ENCODE measurements around the gene CEP152.

CEP152 gene

DNA sequence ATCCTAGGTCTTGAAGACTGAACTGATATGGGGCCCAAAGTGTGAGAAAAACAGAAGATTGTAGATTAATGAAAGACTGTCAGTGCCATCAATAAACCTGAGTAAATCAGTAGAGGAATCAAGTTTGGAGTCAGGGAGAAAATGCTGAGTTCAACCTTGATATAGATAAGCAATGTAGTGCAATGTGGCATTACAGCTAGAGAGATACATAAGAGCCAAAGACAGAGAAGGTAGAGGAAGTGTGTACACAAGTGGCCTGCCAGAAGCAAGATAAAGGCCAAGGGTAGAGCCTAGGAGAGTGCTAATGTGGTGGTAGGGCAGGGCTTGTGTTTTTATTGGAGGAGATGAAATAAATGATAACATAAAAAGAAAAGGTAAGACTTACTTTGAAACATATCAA, 41.1 kb upstream of the CEP152 start:
- no peaks in the 10 kb centered on the region for H3K9me3 ChIP-seq (ENCODE audit: control extremely low read depth in 1 of 5, control insufficient read depth in 4 of 5, insufficient read depth in 2 of 5, low read depth in 1 of 5, low read length in 4 of 5)
- no peak overlapping the region for H3K27ac ChIP-seq (ENCODE audit: insufficient read depth in 1 of 2, low read depth in 1 of 2, low read length in 2 of 2, poor library complexity in 1 of 2, severe bottlenecking in 2 of 2)
- ChIA-PET POLR2A (no interaction called here), CTCF (no interaction called here)
- no peak for DNase-seq
- H3K36me3 ChIP-seq (ENCODE audit: control insufficient read depth in 4 of 4, insufficient read depth in 4 of 4, low read length in 3 of 4): no peaks in the 10 kb centered on the region
- peaks cover 0 to 2% (median 0%) of the 10 kb centered on the region in 4 experiments for H3K4me1 ChIP-seq (ENCODE audit: control extremely low read depth in 1 of 4, control insufficient read depth in 4 of 4, insufficient read depth in 4 of 4, low read length in 3 of 4)
- no peak overlapping the region for H3K4me3 ChIP-seq (ENCODE audit: control insufficient read depth in 1 of 7, extremely low read depth in 1 of 7, insufficient read depth in 4 of 7, low read depth in 2 of 7, low read length in 6 of 7)
- H3K27me3 ChIP-seq (replicated peaks in 2 of 5; ENCODE audit: control insufficient read depth in 4 of 5, insufficient read depth in 5 of 5, low read length in 4 of 5): no peaks in the 10 kb centered on the region

DNA sequence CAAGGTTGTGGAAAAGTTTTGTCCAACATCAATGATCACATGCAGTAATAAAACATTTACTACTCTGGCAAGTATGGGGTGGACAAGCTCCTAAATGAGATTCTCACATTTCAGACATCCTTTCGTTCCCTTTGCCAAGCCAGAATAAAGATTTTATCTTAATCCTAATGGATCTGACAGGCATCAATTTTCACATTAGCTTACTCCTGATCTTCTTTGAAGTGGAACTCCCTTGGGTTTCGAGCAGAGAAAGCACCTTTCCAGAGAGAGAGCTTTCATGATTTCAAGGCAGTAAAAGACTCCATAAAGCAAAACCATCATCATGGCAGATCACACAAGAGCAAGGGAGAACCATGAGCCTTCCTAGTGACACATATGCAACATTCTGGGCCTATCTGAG, 39.8 kb upstream of the CEP152 start:
- CTCF ChIA-PET: no interaction called here
- WGBS (ENCODE audit: insufficient coverage): 100% methylated on average over 2 of the region's 2 CpGs
- POLR2A ChIA-PET: no interaction called here
- Histone ChIP-seq H3K4me3 (ENCODE audit: control insufficient read depth in 1 of 7, extremely low read depth in 1 of 7, insufficient read depth in 4 of 7, low read depth in 2 of 7, low read length in 6 of 7) (no peak overlapping the region), H3K36me3 (ENCODE audit: control insufficient read depth in 4 of 4, insufficient read depth in 4 of 4, low read length in 3 of 4) (no peaks in the 10 kb centered on the region), H3K9me3 (ENCODE audit: control extremely low read depth in 1 of 5, control insufficient read depth in 4 of 5, insufficient read depth in 2 of 5, low read depth in 1 of 5, low read length in 4 of 5) (no peaks in the 10 kb centered on the region), H3K4me1 (ENCODE audit: control extremely low read depth in 1 of 4, control insufficient read depth in 4 of 4, insufficient read depth in 4 of 4, low read length in 3 of 4) (peaks cover 0 to 2% (median 0%) of the 10 kb centered on the region in 4 experiments), H3K27me3 (replicated peaks in 2 of 5; ENCODE audit: control insufficient read depth in 4 of 5, insufficient read depth in 5 of 5, low read length in 4 of 5) (no peaks in the 10 kb centered on the region), H3K27ac (ENCODE audit: insufficient read depth in 1 of 2, low read depth in 1 of 2, low read length in 2 of 2, poor library complexity in 1 of 2, severe bottlenecking in 2 of 2) (no peak overlapping the region)
- DNase-seq: no peak

DNA sequence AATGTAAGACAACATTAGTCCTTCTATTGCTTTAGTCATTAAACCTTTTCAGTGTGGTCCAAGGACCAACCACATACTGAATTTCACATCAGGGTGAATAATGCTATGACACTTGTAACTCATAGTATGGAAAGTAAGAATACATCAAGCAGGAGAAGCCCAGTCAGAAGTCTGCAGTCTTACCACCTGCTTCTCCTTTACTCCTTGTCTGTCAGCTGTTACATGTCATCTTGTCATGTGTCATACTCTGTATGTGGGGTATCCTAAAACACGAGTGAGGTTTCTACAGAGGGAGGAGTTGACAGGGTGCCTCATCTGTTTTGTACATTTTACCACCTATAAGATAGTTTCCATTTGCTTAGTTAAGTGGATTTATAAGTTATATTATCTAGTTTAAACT, 34.3 kb upstream of the CEP152 start:
- H3K27ac ChIP-seq (ENCODE audit: insufficient read depth in 1 of 2, low read depth in 1 of 2, low read length in 2 of 2, poor library complexity in 1 of 2, severe bottlenecking in 2 of 2): no peak overlapping the region
- no peak for DNase-seq
- ChIA-PET CTCF (no interaction called here), POLR2A (no interaction called here)
- H3K9me3 ChIP-seq (ENCODE audit: control extremely low read depth in 1 of 5, control insufficient read depth in 4 of 5, insufficient read depth in 2 of 5, low read depth in 1 of 5, low read length in 4 of 5): no peaks in the 10 kb centered on the region
- no CpG with 5 or more reads among the region's 1 CpG for WGBS (ENCODE audit: insufficient coverage)
- no peaks in the 10 kb centered on the region for H3K4me1 ChIP-seq (ENCODE audit: control extremely low read depth in 1 of 4, control insufficient read depth in 4 of 4, insufficient read depth in 4 of 4, low read length in 3 of 4)
- H3K27me3 ChIP-seq (replicated peaks in 2 of 5; ENCODE audit: control insufficient read depth in 4 of 5, insufficient read depth in 5 of 5, low read length in 4 of 5): no peaks in the 10 kb centered on the region
- no peaks in the 10 kb centered on the region for H3K36me3 ChIP-seq (ENCODE audit: control insufficient read depth in 4 of 4, insufficient read depth in 4 of 4, low read length in 3 of 4)
- no peak overlapping the region for H3K4me3 ChIP-seq (ENCODE audit: control insufficient read depth in 1 of 7, extremely low read depth in 1 of 7, insufficient read depth in 4 of 7, low read depth in 2 of 7, low read length in 6 of 7)

DNA sequence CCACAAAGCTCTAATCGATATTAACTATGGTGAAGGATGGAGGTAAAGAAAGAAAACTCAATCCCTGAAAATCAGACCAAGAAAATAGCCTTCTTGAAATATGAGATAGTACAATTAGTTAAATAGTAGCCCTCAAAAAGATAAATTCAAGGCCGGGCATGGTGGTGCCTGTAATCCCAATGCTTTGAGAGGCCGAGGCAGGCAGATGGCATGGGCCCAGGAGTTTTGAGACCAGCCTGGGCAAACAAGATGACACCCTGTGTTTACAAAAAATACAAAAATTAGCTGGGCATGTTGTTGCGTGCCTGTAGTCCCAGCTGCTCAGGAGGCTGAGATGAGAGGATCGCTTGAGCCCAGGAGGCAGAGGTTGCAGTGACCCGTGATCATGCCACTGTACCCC, 31.6 kb upstream of the CEP152 start:
- Histone ChIP-seq H3K4me3 (ENCODE audit: control insufficient read depth in 1 of 7, extremely low read depth in 1 of 7, insufficient read depth in 4 of 7, low read depth in 2 of 7, low read length in 6 of 7) (no peak overlapping the region), H3K27ac (ENCODE audit: insufficient read depth in 1 of 2, low read depth in 1 of 2, low read length in 2 of 2, poor library complexity in 1 of 2, severe bottlenecking in 2 of 2) (no peak overlapping the region), H3K36me3 (ENCODE audit: control insufficient read depth in 4 of 4, insufficient read depth in 4 of 4, low read length in 3 of 4) (no peaks in the 10 kb centered on the region), H3K4me1 (ENCODE audit: control extremely low read depth in 1 of 4, control insufficient read depth in 4 of 4, insufficient read depth in 4 of 4, low read length in 3 of 4) (no peaks in the 10 kb centered on the region), H3K27me3 (replicated peaks in 2 of 5; ENCODE audit: control insufficient read depth in 4 of 5, insufficient read depth in 5 of 5, low read length in 4 of 5) (no peaks in the 10 kb centered on the region), H3K9me3 (ENCODE audit: control extremely low read depth in 1 of 5, control insufficient read depth in 4 of 5, insufficient read depth in 2 of 5, low read depth in 1 of 5, low read length in 4 of 5) (no peaks in the 10 kb centered on the region)
- 96% methylated on average over 5 of the region's 6 CpGs for WGBS (ENCODE audit: insufficient coverage)
- no peak for DNase-seq
- ChIA-PET POLR2A (no interaction called here), CTCF (no interaction called here)

- ChIA-PET CTCF (interaction anchor here (0.8 kb wide), 1 partner anchor 11 kb away, joined by 3 read pairs; no protein-coding TSS in a partner anchor), POLR2A (no interaction called here)
- Histone ChIP-seq H3K4me3 (ENCODE audit: control insufficient read depth in 1 of 7, extremely low read depth in 1 of 7, insufficient read depth in 4 of 7, low read depth in 2 of 7, low read length in 6 of 7) (no peak overlapping the region), H3K27ac (ENCODE audit: insufficient read depth in 1 of 2, low read depth in 1 of 2, low read length in 2 of 2, poor library complexity in 1 of 2, severe bottlenecking in 2 of 2) (no peak overlapping the region), H3K9me3 (ENCODE audit: control extremely low read depth in 1 of 5, control insufficient read depth in 4 of 5, insufficient read depth in 2 of 5, low read depth in 1 of 5, low read length in 4 of 5) (peaks cover 0 to 19% (median 3%) of the 10 kb centered on the region in 5 experiments), H3K36me3 (ENCODE audit: control insufficient read depth in 4 of 4, insufficient read depth in 4 of 4, low read length in 3 of 4) (no peaks in the 10 kb centered on the region), H3K4me1 (ENCODE audit: control extremely low read depth in 1 of 4, control insufficient read depth in 4 of 4, insufficient read depth in 4 of 4, low read length in 3 of 4) (no peaks in the 10 kb centered on the region), H3K27me3 (replicated peaks in 2 of 5; ENCODE audit: control insufficient read depth in 4 of 5, insufficient read depth in 5 of 5, low read length in 4 of 5) (no peaks in the 10 kb centered on the region)
- DNase-seq: no peak
- WGBS (ENCODE audit: insufficient coverage): 80% methylated on average over 4 of the region's 5 CpGs
Observed at GRCh38 chr15:48834756-48835155, 23.9 kb upstream of the CEP152 start.

- Histone ChIP-seq H3K27me3 (replicated peaks in 2 of 5; ENCODE audit: control insufficient read depth in 4 of 5, insufficient read depth in 5 of 5, low read length in 4 of 5) (no peaks in the 10 kb centered on the region), H3K4me1 (ENCODE audit: control extremely low read depth in 1 of 4, control insufficient read depth in 4 of 4, insufficient read depth in 4 of 4, low read length in 3 of 4) (peaks cover 0 to 3% (median 0%) of the 10 kb centered on the region in 4 experiments), H3K4me3 (ENCODE audit: control insufficient read depth in 1 of 7, extremely low read depth in 1 of 7, insufficient read depth in 4 of 7, low read depth in 2 of 7, low read length in 6 of 7) (no peak overlapping the region), H3K36me3 (ENCODE audit: control insufficient read depth in 4 of 4, insufficient read depth in 4 of 4, low read length in 3 of 4) (no peaks in the 10 kb centered on the region), H3K9me3 (ENCODE audit: control extremely low read depth in 1 of 5, control insufficient read depth in 4 of 5, insufficient read depth in 2 of 5, low read depth in 1 of 5, low read length in 4 of 5) (peaks cover 0 to 19% (median 3%) of the 10 kb centered on the region in 5 experiments), H3K27ac (ENCODE audit: insufficient read depth in 1 of 2, low read depth in 1 of 2, low read length in 2 of 2, poor library complexity in 1 of 2, severe bottlenecking in 2 of 2) (no peak overlapping the region)
- ChIA-PET CTCF (no interaction called here), POLR2A (no interaction called here)
- no peak for DNase-seq
Observed at GRCh38 chr15:48833526-48834239, 22.8 kb upstream of the CEP152 start.

GRCh38 chr15:48832648-48833047, 21.8 kb upstream of the CEP152 start:
- peaks cover 0 to 10% (median 0%) of the 10 kb centered on the region in 4 experiments for H3K4me1 ChIP-seq (ENCODE audit: control extremely low read depth in 1 of 4, control insufficient read depth in 4 of 4, insufficient read depth in 4 of 4, low read length in 3 of 4)
- H3K36me3 ChIP-seq (ENCODE audit: control insufficient read depth in 4 of 4, insufficient read depth in 4 of 4, low read length in 3 of 4): no peaks in the 10 kb centered on the region
- H3K9me3 ChIP-seq (ENCODE audit: control extremely low read depth in 1 of 5, control insufficient read depth in 4 of 5, insufficient read depth in 2 of 5, low read depth in 1 of 5, low read length in 4 of 5): peaks cover 0 to 19% (median 3%) of the 10 kb centered on the region in 5 experiments
- CTCF ChIA-PET: no interaction called here
- H3K4me3 ChIP-seq (ENCODE audit: control insufficient read depth in 1 of 7, extremely low read depth in 1 of 7, insufficient read depth in 4 of 7, low read depth in 2 of 7, low read length in 6 of 7): no peak overlapping the region
- H3K27ac ChIP-seq (ENCODE audit: insufficient read depth in 1 of 2, low read depth in 1 of 2, low read length in 2 of 2, poor library complexity in 1 of 2, severe bottlenecking in 2 of 2): no peak overlapping the region
- DNase-seq: no peak
- H3K27me3 ChIP-seq (replicated peaks in 2 of 5; ENCODE audit: control insufficient read depth in 4 of 5, insufficient read depth in 5 of 5, low read length in 4 of 5): no peaks in the 10 kb centered on the region
- POLR2A ChIA-PET: no interaction called here
